H4 (cell line): ENCODE data around the gene GRPEL2. TPM values are rescaled to one million over a fixed set of nuclear protein-coding genes. Genes with fewer than 3 reads are reported as not detected.
A peak's percentile ranks its signal among the peaks of the same experiment; 100 is the strongest.

ENCODE experiments used
- DNase-seq: peaks from one replicate; pipeline ENCODE4 v3.0.0-alpha.2; 2015; ENCODE audit warnings: low spot score
- total RNA-seq: library from RNA; depleted of rRNA; stranded (reverse); fragments of >200 nt; shearing (Covaris generic); gene quantifications from 2 replicates; pipeline ENCODE4 v1.2.3, GENCODE V29; 2014

The GRPEL2 gene
- total RNA-seq, 1 experiment from 2014 or later: 17.9 TPM

GRCh38 chr5:149357370-149358293 lies 12.3 kb downstream of the GRPEL2 start, which contains the start of gene PCYOX1L:
PCYOX1L (plus strand) TSS chr5:149358046; CDS start chr5:149358069, 23 bp downstream.
- peak; percentile 94 for DNase-seq

GRCh38 chr5:149358294-149358651 lies 13.0 kb downstream of the GRPEL2 start:
- DNase-seq: peak; percentile 19

DNA sequence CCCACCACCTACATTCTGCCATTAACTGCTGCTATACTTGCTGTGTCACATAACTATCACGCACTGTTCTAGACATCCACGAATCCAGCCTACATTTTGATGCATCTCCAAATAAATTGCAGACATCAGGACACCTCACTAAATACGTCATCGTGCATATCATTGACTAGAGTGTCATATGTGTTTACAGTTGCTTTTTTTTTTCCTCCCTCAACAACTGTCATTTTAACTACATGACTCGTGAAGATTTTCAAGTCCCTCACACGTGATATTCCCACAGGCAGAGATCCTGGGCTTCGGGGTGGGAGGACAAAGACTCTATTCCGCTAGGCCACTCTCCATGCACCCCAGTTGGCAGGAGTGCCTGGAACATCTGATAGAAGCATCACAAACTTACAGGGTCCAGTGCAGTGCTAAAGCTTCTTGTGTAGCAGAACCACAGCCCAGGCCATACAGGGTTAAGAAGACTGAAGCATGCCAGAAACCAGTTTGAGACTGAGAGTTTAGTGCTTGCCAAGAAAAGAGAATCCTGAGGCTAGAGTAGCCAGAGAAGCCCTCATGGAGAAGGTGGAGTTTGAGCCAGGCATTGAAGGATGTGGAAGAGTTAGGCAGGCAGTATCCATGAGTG lies 13.7 kb downstream of the GRPEL2 start:
- no peak for DNase-seq

DNA sequence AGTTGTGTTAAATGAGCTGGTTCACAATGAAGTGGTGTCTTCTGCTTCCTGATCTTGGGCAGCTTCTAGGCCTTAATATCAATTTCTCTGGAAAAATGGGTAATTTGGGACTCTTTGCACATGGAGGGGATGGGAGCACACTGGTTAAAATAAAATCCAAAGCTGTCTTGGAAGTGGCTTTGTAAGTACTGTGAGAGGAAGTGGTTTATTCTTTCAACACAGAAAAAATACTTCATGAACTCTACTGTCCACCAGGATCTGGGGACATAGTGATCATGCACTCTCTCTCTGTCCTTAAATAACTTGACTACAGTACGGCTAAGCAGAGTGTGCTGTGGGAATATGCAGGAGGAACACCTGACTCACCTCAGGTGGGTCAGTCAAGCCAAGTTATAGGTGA lies 15.0 kb downstream of the GRPEL2 start:
- DNase-seq: no peak

DNA sequence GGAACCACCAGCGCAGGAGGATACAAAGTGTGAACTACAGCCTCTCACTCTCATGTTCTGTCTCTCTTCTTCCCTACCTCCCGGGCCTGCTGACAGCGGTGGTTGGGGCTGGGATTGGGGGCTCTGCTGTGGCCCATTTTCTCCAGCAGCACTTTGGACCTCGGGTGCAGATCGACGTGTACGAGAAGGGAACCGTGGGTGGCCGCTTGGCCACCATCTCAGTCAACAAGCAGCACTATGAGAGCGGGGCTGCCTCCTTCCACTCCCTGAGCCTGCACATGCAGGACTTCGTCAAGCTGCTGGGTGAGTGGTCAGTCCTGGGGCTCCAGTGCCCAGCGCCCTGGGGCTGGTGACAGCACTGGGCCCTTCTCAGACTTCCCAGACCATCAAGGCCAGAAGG lies 17.2 kb downstream of the GRPEL2 start:
- no peak for DNase-seq

- DNase-seq: no peak
Measured at GRCh38 chr5:149363358-149363757, 18.1 kb downstream of the GRPEL2 start.

GRCh38 chr5:149363936-149364335 lies 18.6 kb downstream of the GRPEL2 start:
- no peak for DNase-seq

DNA sequence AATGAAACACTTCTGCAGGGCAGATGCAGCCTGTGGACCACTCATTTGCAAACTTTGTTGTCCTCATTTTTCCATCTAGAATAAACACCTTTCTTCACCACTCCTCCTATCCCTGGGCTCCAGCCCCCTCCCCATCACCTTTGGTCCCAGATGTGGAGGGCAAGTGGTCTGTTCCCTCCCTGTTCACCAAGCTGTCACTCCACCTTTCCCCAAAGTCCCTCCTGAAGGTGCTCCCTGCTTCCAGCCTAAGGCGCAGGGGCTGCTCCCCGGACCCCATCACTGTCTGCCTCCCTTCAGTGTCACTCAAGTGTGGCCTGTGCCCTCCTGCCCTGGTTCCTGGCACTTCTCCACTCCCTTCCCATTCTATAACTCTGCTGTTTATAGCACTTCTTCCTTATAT lies 19.4 kb downstream of the GRPEL2 start:
- DNase-seq: no peak

GRCh38 chr5:149365418-149365817 lies 20.1 kb downstream of the GRPEL2 start:
- DNase-seq: no peak

DNA sequence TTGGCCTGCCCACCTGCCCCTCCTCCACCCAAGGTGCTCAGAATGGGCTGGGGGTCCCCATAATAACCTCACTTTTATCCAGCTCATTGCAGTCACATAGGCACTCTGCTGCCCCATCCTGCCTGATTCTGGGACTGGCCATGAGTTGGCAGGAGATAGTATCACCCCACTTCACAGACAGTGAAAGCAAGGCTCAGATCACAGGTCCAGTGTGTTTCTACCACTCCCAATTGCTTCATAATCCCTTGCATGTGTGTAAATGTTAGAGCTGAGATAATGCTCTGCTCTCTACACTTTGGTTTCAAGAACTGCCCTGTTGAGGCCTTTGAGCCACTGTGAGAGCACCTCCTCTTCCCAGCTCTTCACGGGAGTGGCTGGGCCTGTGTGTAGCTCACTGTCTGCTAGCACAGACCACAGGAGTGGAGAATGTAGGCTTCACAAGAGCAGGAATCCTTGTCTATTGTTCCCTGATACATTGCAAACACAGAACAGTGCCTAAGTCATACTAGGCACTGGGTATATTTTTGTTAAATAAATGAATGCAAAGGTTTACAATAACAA lies 20.9 kb downstream of the GRPEL2 start:
- no peak for DNase-seq

DNA sequence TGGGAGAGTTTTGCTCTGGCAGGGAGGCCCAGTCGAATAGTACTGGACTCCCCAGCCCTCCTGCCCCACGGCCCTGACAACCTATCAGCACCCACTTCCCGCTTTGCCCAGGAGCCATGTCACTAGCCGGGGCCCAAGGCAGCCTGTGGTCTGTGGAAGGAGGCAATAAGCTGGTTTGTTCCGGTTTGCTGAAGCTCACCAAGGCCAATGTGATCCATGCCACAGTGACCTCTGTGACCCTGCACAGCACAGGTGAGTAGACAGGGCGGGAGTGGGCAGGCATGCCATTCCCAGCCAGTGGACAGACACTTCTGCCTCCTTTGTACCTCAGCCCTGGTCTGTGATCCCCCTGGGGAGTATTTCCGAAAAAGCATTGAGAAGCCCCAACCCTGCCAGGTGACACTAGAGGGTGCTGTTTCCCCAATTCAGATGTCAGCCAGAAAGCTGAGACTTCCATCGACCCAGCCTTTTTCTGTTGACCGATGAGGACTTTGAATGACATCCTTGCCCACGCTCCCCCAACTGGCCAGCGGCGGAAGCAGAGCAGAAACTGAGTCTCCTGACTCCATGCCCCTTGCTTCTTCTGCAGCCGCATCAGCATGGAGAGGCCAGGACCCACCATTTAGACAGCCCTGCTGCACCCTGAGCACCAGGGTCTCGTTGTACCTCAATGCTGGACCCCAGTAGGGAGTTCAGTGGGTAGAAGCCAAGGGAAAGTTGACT lies 22.1 kb downstream of the GRPEL2 start:
- peak; percentile 63 for DNase-seq

- DNase-seq: no peak
Measured at GRCh38 chr5:149367972-149368645, 22.8 kb downstream of the GRPEL2 start.

DNA sequence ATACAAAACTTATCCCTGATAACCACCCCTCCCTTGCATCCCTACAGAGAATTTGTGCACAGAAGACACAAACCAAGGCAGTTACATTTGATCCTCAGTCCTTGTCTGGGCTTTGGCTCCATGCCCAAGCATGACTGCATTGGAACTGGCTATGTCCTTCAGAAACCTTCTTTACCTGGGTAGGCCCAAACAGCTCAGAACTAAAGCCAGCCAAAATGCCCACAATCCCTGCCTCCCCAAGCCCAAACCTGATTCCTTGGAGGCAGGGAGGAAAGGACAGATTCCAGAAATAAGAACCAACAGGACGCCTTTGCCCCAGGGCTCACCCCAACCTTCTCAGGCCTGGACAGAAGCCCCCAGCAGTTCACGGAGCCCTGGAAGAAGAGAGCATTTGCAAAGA lies 25.6 kb downstream of the GRPEL2 start:
- DNase-seq: no peak

DNA sequence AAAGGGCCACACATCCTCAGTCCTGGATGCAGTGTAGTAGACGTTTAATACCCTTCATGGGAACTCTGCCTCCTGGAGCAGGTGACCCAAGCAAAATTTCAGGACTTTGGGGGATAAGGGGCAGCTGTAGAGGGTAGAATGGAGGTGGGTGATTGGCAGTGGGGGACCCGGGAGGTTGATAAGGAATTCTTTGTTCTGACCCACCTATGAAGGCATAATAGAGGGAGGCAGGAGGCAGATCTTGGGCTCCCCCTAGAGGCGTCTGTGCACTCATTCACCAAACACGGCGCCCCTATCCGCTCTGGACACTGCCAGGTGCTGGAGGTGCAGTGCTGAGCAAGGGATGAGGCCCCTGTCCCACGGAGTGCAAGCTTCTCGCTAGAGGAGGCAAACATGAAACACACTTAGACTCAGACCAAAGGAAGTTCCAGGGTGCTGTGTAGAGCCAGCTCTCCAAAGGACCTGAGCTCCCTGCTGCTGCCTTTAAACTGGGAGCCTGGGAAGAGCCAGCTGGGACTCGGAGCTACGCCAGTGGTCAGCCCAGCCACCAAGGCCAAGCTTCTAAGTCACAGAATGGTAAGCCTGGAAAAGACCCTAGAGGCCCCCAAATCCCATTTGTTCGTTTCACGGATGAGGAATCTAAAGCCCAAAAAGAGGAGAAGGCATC lies 26.1 kb downstream of the GRPEL2 start:
- peak; percentile 40 for DNase-seq

- DNase-seq: no peak
Measured at GRCh38 chr5:149372076-149372795, 26.9 kb downstream of the GRPEL2 start.

DNA sequence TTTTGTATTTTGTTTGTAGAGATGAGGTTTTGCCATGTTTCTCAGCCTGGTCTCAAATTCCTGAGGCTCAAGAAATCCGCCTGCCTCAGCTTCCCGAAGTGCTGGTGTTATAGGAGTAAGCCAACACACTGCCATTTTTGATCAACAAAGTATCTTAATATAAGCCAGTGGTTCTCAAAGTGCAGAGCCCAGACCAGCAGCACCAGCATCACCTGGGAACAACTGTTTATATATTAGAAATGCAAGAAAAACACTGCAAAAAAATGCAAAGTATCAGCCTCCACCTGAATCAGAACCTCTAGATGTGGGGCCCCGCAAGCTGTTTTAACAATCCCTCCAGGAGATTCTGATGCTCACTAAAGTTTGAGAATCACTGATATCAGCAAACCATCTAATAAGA lies 27.6 kb downstream of the GRPEL2 start:
- DNase-seq: no peak

GRCh38 chr5:149374303-149374702 lies 29.0 kb downstream of the GRPEL2 start:
- DNase-seq: no peak

DNA sequence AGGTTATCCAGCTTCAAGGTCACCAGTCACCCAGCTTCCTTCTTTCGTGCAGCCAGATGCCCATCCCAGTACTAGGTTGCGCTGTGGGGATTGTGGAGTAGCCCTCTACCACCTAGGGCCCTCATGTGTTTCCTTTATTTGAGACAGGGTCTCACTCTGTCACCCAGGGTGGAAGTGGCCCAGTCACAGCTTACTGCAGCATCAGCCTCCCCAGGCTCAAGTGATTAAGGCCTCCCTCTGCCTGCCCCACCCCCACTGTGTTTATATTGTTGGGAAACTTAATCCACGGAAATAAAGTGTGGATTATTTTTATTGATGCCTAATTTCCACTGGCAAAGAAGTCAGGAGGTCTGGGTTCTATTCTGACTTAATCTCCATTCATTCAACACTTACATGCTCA lies 29.5 kb downstream of the GRPEL2 start:
- no peak for DNase-seq

DNA sequence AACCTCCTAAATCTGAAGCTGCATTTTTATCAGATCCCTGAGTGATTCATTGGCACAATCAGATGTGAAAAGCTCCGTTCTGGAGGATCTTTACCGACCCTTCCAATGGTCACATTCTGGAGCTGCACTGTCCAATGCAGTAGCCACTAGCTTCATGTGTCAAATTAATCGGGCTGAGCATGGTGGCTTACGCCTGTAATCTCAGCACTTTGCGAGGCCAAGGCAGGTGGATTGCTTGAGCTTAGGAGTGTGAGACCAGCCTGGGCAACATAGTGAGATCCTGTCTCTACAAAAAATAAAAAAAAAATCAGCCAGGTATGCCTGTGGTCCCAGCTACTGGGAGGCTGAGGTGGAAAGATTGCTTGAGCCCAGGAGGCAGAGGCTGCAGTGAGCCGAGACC lies 30.1 kb downstream of the GRPEL2 start:
- DNase-seq: no peak

- DNase-seq: no peak
Measured at GRCh38 chr5:149376104-149376503, 30.8 kb downstream of the GRPEL2 start.
